GM18498 (cell line): ENCODE data around the gene MCCC2.
"Not testable (repeated sequence)": the region's sequence is repeated elsewhere in the genome, so short reads cannot be mapped to it uniquely, and the experiment has no call there.

ENCODE experiments used
- ATAC-seq: cut with Tn5 transposase; IDR thresholded peaks from one replicate; pipeline ENCODE4 v1.9.1; 2021; ENCODE audit warnings: mild to moderate bottlenecking, moderate library complexity; ENCODE audit not compliant: unreplicated experiment

Gene MCCC2

DNA sequence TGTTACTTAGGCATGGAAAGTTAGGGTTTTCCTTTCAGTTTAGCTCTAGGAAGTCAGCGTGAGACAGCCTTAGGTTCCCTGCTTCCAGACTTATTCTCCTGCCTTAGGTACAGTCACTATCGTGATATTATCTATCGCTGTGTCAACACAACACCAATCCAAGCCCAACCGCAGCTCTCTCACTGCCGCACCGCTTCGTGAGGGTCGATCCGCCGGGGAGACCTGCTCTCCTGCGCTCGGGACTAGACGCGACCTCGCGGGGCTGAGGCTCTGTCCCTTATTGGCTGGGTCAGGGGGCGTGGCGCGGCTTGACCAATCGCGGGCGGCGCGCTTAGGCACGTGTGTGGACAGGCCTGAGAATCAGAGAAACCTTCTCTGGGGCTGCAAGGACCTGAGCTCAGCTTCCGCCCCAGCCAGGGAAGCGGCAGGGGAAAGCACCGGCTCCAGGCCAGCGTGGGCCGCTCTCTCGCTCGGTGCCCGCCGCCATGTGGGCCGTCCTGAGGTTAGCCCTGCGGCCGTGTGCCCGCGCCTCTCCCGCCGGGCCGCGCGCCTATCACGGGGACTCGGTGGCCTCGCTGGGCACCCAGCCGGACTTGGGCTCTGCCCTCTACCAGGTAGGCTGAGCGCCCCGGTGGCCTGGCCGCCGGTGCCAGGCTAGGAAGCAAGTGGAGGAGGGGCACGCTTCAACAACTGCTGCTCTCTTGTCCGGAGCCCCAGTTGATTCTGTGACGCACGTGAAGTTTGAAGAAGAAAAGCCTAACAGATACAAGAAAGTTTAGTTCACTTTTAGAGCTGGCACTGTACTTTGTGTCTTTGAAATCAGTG is at the start of gene MCCC2:
Gene MCCC2 (plus strand): TSS at position 400 of the 825 bp plus-strand sequence. CDS start 86 bp downstream, at position 486.
- ATAC-seq = peak; percentile 98

DNA sequence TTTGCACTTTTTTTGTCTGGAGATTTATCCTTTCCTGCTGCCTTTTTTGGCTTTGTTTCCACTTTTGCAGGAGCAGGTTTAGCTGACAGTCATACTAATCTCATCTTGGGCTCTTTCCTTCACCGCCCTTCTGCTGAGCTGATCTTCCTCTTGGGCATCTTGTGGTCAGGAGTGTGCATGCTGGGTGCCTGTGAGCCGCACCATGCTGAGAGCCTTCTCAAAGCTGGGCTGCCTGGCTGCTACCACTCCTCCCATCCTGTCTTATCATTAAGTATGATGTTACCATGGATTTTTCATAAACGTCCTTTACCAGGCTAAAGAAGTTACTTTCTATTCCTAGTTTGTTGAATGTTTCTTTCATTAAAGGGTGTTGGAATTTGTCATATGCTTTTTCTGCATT is 49.5 kb upstream of the MCCC2 start:
- ATAC-seq = no peak

DNA sequence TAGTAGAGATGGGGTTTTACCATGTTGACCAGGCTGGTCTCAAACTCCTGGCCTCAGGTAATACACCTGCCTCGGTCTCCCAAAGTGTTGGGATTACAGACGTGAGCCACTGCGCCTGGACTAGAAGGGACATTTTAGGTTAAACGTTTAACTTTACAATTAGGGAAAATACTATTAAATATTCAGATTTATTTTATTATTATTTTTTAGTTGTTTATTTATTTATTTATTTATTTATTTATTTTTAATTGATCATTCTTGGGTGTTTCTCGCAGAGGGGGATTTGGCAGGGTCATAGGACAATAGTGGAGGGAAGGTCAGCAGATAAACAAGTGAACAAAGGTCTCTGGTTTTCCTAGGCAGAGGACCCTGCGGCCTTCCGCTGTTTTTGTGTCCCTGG is 36.3 kb upstream of the MCCC2 start:
- ATAC-seq = not testable (repeated sequence)

DNA sequence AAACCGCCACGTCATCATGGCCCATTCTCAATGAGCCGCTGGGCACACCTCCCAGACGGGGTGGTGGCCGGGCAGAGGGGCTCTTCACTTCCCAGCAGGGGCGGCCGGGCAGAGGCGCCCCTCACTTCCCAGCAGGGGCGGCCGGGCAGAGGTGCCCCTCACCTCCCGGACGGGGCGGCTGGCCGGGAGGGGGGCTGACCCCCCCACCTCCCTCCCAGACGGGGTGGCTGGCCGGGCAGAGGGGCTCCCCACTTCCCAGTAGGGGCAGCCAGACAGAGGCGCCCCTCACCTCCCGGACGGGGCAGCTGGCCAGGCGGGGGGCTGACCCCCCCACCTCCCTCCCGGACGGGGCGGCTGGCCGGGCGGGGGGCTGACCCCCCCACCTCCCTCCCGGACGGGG is 35.6 kb upstream of the MCCC2 start:
- ATAC-seq = not testable (repeated sequence)

DNA sequence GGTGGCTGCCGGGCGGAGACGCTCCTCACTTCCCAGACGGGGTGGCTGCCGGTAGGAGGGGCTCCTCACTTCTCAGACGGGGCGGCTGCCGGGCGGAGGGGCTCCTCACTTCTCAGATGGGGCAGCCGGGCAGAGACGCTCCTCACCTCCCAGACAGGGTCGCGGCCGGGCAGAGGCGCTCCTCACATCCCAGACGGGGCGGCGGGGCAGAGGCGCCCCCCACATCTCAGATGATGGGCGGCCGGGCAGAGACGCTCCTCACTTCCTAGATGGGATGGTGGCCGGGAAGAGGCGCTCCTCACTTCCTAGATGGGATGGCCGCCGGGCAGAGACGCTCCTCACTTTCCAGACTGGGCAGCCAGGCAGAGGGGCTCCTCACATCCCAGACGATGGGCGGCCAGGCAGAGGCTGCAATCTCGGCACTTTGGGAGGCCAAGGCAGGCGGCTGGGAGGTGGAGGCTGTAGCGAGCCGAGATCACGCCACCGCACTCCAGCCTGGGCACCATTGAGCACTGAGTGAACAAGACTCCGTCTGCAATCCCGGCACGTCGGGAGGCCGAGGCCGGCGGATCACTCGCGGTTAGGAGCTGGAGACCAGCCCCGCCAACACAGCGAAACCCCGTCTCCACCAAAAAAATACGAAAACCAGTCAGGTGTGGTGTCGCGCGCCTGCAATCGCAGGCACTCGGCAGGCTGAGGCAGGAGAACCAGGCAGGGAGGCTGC is 35.0 kb upstream of the MCCC2 start:
- ATAC-seq = not testable (repeated sequence)

DNA sequence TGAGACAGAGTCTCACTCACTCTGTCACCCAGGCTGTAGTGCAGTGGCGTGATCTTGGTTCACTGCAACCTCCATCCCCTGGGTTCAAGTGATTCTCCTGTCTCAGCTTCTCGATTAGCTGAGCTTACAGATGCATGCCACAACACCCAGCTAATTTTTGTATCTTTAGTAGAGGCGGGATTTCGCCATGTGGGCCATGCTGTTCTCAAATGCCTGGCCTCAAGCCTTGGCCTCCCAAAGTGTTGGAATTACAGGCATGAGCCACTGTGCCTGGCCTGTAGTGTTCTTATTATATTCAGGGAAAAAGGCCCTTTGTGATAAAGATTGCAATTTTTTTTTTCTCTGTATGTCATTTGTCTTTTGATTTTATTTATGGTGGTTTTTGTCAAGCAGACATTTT is 24.0 kb upstream of the MCCC2 start:
- no peak for ATAC-seq

DNA sequence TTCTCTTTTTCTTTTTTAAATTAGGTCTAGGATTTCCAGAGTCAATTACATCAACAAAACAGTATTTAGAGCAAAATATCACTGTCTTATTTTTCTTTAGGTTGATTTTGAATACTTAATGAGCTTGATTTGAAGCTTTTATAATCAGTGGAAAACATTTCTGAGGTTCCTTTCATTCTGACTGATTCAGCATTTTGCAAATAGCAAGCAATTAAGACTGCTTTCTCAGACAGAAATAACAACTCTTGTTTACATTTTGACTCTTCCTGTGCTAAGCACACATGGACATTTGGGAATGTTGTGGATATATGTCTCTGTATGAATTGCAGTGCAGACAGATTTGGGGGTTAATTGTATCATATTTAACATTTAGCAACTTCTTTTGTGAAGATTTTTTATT is 22.2 kb upstream of the MCCC2 start:
- ATAC-seq = no peak

DNA sequence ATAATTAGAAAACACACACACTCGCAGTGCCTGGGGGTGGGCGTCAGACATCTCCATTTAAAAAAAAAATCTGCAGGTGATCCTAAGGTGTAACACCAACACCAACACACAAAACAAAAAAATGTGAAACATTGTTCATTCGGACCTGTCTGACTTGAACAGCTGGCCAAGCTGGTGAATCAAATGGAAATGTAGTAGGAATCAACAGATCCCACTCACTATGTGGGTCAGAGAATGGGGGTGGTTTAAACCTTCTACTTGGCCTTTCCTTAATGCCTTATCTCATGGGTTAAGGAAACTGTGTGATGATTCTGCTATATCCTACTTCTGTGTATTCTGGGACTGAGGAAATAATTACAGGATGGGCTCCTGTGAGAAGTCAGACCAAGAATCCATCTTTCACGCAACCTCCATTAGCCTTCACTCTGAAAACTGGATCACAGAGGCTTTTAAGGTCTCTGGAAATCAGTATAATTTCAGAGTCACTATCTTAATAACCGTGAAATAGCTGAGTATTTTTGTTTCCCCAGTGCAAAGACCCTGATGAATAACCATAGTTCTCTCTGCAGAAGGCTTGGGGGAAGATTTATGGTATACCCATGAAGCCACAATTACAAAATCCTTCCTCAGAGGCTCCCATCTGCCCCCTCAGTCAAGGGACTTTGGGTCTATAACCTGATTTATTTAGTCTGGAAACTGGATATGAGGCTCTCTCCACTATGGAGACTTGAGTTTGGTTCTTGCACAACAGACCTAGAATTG is 17.2 kb upstream of the MCCC2 start:
- no peak for ATAC-seq

DNA sequence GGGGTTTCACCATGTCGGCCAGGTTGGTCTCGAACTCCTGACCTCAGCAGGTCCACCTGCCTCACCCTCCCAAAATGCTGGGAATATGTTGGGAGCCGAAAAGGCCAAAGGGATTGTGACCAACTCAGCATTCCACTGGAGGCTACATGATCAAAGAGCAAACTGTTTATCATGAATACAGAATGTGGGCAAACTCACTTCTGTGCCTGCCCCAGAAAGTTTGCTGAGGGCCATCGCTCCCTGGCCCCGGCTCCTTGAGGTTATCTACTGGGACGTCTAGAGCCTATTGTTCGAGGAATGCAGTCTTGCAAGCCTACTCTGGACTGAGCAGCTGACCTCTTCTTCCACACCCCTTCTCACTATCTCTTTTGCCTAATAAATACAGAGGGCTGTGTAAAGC is 15.3 kb upstream of the MCCC2 start:
- not testable (repeated sequence) for ATAC-seq

DNA sequence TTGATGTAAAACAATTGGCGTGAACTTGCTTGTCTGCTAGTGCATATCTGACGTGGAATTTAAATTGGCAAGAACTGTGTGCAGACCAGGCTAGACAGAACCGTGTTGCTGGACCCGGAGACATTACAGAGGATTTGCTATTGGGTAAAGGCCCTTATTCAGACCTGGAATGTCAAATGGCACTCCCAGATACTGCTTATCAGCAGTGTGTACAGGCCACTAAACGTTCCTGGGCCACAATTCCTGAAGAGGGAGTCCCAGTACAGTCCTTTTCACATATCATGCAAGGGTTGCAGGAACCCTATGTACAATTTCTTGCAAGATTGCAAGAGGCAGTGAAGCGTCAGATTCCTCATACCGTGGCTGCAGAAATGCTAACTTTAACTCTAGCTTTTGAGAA is 13.5 kb upstream of the MCCC2 start:
- no peak for ATAC-seq

DNA sequence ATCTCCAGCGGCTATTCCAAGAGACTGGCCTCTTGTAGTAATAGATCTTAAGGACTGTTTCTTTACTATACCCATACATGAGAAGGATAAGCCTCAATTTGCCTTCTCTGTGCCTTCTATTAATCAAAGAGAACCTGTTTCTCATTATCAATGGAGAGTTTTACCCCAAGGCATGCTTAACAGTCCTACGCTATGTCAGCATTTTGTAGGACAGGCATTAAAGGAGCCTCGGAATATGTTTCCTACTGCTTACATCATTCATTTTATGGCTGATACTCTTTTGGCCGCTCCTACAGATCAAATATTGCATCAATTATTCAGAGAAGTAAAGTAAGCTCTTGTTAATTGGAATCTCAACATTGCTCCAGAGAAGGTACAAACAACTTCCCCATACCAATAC is 11.6 kb upstream of the MCCC2 start:
- not testable (repeated sequence) for ATAC-seq

DNA sequence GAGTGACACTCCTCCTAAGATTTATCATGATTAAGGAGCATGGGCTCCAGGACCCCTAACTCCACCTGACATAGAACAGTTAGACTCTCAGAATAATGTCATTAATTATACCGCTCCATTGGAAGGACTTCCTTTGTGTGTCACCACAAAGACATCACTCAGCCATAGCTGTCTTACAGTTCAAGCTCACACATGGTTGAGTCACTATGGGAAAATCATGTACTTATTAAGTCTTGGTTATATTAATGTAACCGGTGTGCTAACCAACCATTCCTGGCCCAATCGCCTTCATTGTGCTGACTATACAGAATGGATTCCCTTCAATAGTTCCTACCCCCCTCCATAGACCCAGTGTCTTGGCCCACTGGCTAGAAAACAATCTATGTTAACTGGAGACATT is 10.9 kb upstream of the MCCC2 start:
- ATAC-seq = no peak

DNA sequence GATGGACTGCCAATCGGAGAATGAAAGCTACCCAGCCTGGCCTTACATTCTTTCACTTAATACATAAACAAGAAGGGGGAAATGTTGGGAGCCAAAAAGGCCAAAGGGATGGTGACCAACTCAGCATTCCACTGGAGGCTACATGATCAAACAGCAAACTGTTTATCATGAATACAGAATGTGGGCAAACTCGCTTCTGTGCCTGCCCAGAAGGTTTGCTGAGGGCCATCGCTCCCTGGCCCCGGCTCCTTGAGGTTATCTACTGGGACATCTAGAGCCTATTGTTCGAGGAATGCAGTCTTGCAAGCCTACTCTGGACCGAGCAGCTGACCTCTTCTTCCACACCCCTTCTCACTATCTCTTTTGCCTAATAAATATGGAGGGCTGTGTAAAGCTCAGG is 9.3 kb upstream of the MCCC2 start:
- not testable (repeated sequence) for ATAC-seq

DNA sequence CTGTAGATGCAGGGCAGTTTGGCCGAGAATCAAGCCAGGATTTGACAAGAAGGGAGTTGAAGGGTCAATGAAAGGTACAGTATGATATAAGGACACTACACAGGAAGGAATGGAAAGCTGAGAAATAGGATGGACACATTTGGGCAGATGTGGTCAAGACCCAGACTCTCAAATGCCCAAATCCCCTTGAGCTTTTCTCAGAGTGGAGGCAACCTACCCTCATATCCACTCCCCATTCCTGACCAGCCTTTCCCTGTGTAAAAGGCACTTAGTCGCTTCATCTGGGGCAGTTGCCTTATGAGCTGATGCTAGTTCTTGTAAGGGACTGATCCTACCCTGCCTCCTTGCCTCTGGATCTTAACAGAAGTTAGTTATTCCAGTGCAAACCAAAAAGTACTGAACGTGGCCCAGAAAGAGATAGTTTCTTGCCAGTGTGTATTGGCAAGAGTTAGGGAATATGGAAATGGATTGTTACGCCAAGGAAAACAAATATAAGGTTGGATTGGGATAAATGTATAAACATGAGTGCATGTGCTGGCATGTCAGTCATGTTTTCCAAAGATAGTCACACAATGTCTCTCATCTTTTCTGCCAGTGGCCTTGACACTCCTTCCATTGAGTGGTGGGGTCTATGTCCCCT is 4.1 kb upstream of the MCCC2 start:
- no peak for ATAC-seq

DNA sequence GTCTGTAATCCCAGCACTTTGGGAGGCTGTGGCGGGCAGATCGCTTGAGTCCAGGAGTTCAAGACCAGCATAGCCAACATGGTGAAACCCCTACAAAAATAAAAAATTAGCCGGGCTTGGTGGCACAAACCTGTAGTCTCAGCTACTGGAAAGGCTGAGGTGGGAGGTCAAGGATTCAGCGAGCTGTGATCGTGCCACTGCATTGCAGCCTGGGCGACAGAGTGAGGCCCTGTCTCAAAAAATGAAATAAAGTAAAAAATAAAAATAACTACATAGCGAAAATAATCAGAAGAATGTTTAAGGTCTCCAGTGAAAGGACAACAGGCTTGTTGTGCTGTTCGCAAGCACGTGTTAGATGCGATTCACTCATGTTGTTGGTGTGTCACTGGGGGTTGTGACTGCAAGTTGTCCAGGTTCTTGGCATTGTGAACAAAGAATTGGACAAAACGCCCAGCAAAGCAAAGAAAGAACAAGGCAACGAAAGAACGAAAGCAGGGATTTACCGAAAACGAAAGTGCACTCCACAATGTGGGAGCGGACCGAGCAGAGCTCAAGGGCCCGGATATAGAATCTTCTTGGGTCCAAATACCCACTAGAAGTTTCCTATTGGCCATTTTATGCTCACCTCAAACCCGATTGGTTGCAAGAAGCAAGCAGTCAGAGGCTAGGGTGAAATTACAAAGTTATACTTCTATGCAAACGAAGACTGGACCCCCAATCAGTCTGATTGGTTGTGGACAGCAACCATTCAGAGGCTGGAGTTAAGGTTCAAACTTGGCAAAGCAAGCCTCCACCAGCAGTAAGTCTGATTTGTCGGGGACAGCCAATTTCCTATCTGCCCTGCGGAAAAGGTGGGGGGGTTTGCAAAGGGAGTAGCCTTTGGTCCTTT is 844 bp upstream of the MCCC2 start:
- peak; percentile 6 for ATAC-seq

DNA sequence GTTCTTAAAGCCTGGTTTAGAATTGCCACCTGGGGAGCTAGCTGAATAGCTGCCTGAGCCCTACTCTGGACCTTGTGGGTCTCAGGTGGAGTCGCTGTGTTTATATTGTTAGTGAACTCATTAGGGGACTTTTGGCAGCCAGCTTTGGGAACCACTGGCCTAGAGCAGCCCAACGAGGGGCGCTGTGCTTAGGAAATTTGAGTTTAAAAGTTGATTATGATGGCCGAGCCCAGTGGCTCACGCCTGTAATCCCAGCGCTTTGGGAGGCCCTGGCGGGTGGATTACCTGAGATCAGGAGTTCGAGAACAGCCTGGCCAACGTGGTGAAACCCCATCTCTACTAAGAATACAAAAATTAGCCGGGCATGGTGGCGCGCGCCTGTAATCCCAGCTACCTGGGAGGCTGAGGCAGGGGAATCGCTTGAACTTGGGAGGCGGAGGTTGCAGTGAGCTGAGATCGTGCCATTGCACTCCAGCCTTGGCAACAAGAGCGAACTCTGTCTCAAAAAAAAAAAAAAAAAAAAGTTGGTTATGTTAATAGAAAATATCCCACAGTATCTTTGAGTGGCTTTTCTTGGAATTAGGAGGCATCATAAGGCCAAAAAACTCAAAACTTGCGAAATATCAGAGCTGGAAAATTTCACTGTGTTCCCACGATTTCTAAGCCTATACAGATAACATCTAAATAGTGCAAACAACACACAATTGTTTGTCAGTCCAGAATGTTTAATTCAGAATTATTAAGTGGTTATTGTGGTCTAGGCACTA is 809 bp downstream of the MCCC2 start:
- peak; percentile 13 for ATAC-seq

DNA sequence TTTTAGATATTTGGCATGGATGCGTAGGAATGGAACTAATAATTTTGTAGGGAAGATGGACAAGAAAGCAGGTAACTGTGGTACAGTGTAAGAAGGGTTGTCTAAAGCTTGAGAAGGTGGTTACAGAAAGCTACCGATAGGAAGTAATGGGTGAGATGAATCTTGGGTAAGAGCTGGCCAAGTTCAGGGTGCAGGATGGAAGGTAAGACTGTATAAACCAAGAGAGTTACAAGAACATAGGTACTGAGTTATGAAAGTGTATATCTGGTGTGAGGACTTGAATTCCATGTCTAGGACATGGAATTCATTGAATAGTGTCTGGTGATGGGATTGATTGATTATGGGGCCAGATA is 1.4 kb downstream of the MCCC2 start:
- ATAC-seq = no peak

DNA sequence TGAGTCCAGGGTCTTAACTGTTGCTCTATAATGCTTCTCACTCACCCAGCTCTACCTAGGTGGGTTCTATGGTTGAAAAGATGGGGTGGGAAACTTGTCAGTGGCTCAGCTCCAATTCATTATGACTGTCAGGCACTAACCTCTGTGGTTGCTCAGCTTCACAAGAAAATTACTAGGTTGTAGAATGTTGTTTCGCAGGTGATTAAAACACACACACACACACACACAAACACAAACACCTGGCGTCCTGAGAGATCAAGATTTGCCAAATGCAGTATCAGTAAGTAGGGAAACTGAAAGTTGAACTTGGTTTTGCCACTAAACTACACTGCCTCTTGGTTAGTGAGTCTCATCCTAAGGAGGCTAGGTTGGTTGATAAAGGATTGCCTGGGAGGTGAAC is 2.8 kb downstream of the MCCC2 start:
- ATAC-seq = peak; percentile 18

DNA sequence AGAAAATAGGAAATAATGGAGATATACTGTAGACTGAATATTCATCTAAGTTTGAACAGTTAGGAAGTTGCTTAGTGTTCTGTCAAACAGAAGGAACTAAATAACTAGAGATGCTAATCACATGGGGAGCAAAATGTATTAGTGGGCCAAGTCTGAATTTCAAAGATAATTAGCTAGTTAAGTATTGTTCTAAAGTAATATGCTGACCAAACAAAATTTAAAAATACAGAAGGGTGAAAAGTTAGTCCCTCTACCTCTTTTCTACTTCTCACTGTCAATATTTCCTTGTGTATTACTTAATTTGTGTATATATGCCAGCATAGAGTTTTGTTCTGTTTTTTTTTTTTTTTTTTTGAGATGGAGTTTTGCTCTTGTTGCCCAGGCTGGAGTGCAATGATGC is 4.0 kb downstream of the MCCC2 start:
- ATAC-seq = no peak
